WTC11 (cell line): Measurements from ENCODE around the gene OSBP2. TPM values are rescaled to one million over a fixed set of nuclear protein-coding genes. Genes with fewer than 3 reads are reported as not detected.

ENCODE experiments used
- ATAC-seq: fragments of 200-7000 bp; cut with Tn5 transposase; 2 replicates; pipeline ENCODE4 v1.10.0; 2021; ENCODE audit warnings: mild to moderate bottlenecking, moderate library complexity
- CTCF ChIA-PET: fragments of 300-600 bp; sonication (Branson Sonifier 250); formaldehyde crosslinking; loops from one replicate; lab custom pipeline; 2021; ENCODE audit warnings: antibody characterized with exemption; lab: Charles Lee
- POLR2A ChIA-PET: fragments of 350-600 bp; sonication (Branson Sonifier 250); formaldehyde crosslinking; loops from one replicate; lab custom pipeline; 2021; ENCODE audit warnings: antibody characterized with exemption; lab: Charles Lee
- DNase-seq: peaks from one replicate; pipeline ENCODE4 v3.0.0; 2021; ENCODE audit warnings: low spot score
- H3K27ac Mint-ChIP-seq: 2 replicates; pipeline ENCODE4 v1.8.0; 2021; ENCODE audit warnings: mixed read lengths
- H3K27me3 Mint-ChIP-seq: 2 replicates; pipeline ENCODE4 v1.8.0; 2021; ENCODE audit warnings: low read depth, mild to moderate bottlenecking, moderate library complexity, mixed read lengths
- H3K36me3 Mint-ChIP-seq: 2 replicates; pipeline ENCODE4 v1.8.0; 2021; ENCODE audit warnings: mixed read lengths
- H3K4me1 Mint-ChIP-seq: 2 replicates; pipeline ENCODE4 v1.8.0; 2022; ENCODE audit warnings: mixed read lengths
- H3K4me3 Mint-ChIP-seq: 2 replicates; pipeline ENCODE4 v1.8.0; 2021; ENCODE audit warnings: mild to moderate bottlenecking, moderate library complexity, mixed read lengths
- H3K9me3 Mint-ChIP-seq: 2 replicates; pipeline ENCODE4 v1.8.0; 2021; ENCODE audit warnings: mixed read lengths
- AR ChIP-seq: fragments of 250-450 bp; sonication (Bioruptor Pico); IDR thresholded peaks from 2 replicates; pipeline ENCODE4 v1.9.0; 2021; ENCODE audit warnings: mild to moderate bottlenecking
- ARID4B ChIP-seq: sonication (generic); formaldehyde crosslinking; IDR thresholded peaks from 2 replicates; pipeline ENCODE4 v1.8.0; 2023; ENCODE audit warnings: missing genetic modification reagents, mild to moderate bottlenecking, borderline replicate concordance
- CBFB ChIP-seq: sonication (generic); formaldehyde crosslinking; IDR thresholded peaks from 2 replicates; pipeline ENCODE4 v1.8.1; 2022; ENCODE audit warnings: mild to moderate bottlenecking, low read depth, missing genetic modification reagents
- CTCF ChIP-seq: fragments of 200-600 bp; IDR thresholded peaks from 2 replicates; pipeline ENCODE4 v1.8.0; 2022; ENCODE audit warnings: antibody characterized with exemption
- E2F5 ChIP-seq: sonication (generic); formaldehyde crosslinking; IDR thresholded peaks from 2 replicates; pipeline ENCODE4 v1.8.1; 2022; ENCODE audit warnings: mild to moderate bottlenecking, moderate library complexity, missing genetic modification reagents
- IRF2 ChIP-seq: sonication (generic); formaldehyde crosslinking; IDR thresholded peaks from 2 replicates; pipeline ENCODE4 v1.8.0; 2022; ENCODE audit warnings: low read depth, missing genetic modification reagents, borderline replicate concordance
- MLX ChIP-seq: sonication (generic); formaldehyde crosslinking; IDR thresholded peaks from 2 replicates; pipeline ENCODE4 v1.8.1; 2023; ENCODE audit warnings: mild to moderate bottlenecking, missing genetic modification reagents, moderate library complexity
- MYBL2 ChIP-seq: sonication (generic); formaldehyde crosslinking; IDR thresholded peaks from 2 replicates; pipeline ENCODE4 v1.8.1; 2023; ENCODE audit warnings: mild to moderate bottlenecking, moderate library complexity, missing genetic modification reagents
- NFATC4 ChIP-seq: fragments of 250-450 bp; sonication (Bioruptor Pico); IDR thresholded peaks from 2 replicates; pipeline ENCODE4 v1.9.0; 2021; ENCODE audit warnings: mild to moderate bottlenecking
- OVOL2 ChIP-seq: fragments of 250-450 bp; sonication (Bioruptor Pico); IDR thresholded peaks from 2 replicates; pipeline ENCODE4 v1.9.0; 2021; ENCODE audit warnings: mild to moderate bottlenecking, borderline replicate concordance
- PREB ChIP-seq: sonication (generic); formaldehyde crosslinking; IDR thresholded peaks from 2 replicates; pipeline ENCODE4 v1.8.1; 2022; ENCODE audit warnings: mild to moderate bottlenecking, missing genetic modification reagents, moderate library complexity, borderline replicate concordance
- RELA ChIP-seq: sonication (generic); formaldehyde crosslinking; IDR thresholded peaks from 2 replicates; pipeline ENCODE4 v1.8.1; 2022; ENCODE audit warnings: missing genetic modification reagents, mild to moderate bottlenecking, borderline replicate concordance
- RORB ChIP-seq: fragments of 250-450 bp; sonication (Bioruptor Pico); IDR thresholded peaks from 2 replicates; pipeline ENCODE4 v1.9.0; 2021; ENCODE audit warnings: mild to moderate bottlenecking
- SOX15 ChIP-seq: fragments of 250-450 bp; sonication (Bioruptor Pico); IDR thresholded peaks from 2 replicates; pipeline ENCODE4 v1.9.0; 2021; ENCODE audit warnings: mild to moderate bottlenecking
- TCF7 ChIP-seq: sonication (generic); formaldehyde crosslinking; IDR thresholded peaks from 2 replicates; pipeline ENCODE4 v1.8.0; 2022; ENCODE audit warnings: mild to moderate bottlenecking, low read depth, missing genetic modification reagents, moderate library complexity
- ZNF138 ChIP-seq: sonication (generic); formaldehyde crosslinking; conservative IDR thresholded peaks from 2 replicates; pipeline ENCODE4 v1.8.1; 2022; ENCODE audit warnings: mild to moderate bottlenecking, moderate library complexity, missing genetic modification reagents
- ZNF396 ChIP-seq: fragments of 250-450 bp; sonication (Bioruptor Pico); IDR thresholded peaks from 2 replicates; pipeline ENCODE4 v1.8.0; 2021; ENCODE audit warnings: mild to moderate bottlenecking, moderate library complexity, borderline replicate concordance
- ZNF425 ChIP-seq: fragments of 250-450 bp; sonication (Bioruptor Pico); conservative IDR thresholded peaks from 2 replicates; pipeline ENCODE4 v1.9.0; 2021; ENCODE audit warnings: mild to moderate bottlenecking
- ZNF532 ChIP-seq: fragments of 250-450 bp; sonication (Bioruptor Pico); IDR thresholded peaks from 2 replicates; pipeline ENCODE4 v1.9.0; 2021; ENCODE audit warnings: mild to moderate bottlenecking, borderline replicate concordance
- total RNA-seq: library from RNA; stranded (reverse); gene quantifications from 3 replicates; pipeline ENCODE4 v1.2.3, GENCODE V29; 2021

OSBP2 gene
- total RNA-seq, 1 experiment from 2014 or later: 4.1 TPM

- Mint-ChIP-seq H3K27ac (no peak overlapping the region), H3K9me3 (no peaks in the 10 kb centered on the region), H3K4me1 (peaks cover 11% of the 10 kb centered on the region), H3K4me3 (no peak overlapping the region), H3K36me3 (no peaks in the 10 kb centered on the region), H3K27me3 (no peaks in the 10 kb centered on the region; the same call in 1 of the 2 replicates)
- DNase-seq (no peak), ATAC-seq (no peak)
- CTCF ChIA-PET: interaction anchor here (0.9 kb wide), 1 partner anchor 76 kb away, joined by 3 read pairs; the partner anchor contains the start of gene DUSP18
- POLR2A ChIA-PET: no interaction called here
- TF ChIP-seq CTCF: no peak
- no peak for TF ChIP-seq CBFB
- no peak for TF ChIP-seq ARID4B
- no peak for TF ChIP-seq PREB (CRISPR knock-in tag)
- TF ChIP-seq RORB: no peak
- TF ChIP-seq RELA (CRISPR knock-in tag): no peak
- TF ChIP-seq TCF7 (CRISPR knock-in tag): no peak
- no peak for TF ChIP-seq MLX (CRISPR knock-in tag)
- TF ChIP-seq E2F5 (CRISPR knock-in tag): no peak
- no peak for TF ChIP-seq IRF2
- TF ChIP-seq NFATC4 (CRISPR knock-in tag): no peak
- no peak for TF ChIP-seq OVOL2 (CRISPR knock-in tag)
- TF ChIP-seq ZNF532 (CRISPR knock-in tag): no peak
- TF ChIP-seq ZNF425 (CRISPR knock-in tag): no peak
- TF ChIP-seq ZNF138: no peak
- no peak for TF ChIP-seq ZNF396 (CRISPR knock-in tag)
- TF ChIP-seq AR (CRISPR knock-in tag): no peak
- no peak for TF ChIP-seq MYBL2
- no peak for TF ChIP-seq SOX15 (CRISPR knock-in tag)
Measured at GRCh38 chr22:30744224-30744623, 49.5 kb downstream of the OSBP2 start.
